Activated CD4-positive, alpha-beta T cell treated with anti-CD3 and anti-CD28 coated beads, Interleukin-10, Interleukin-2, amounts not matched to agents 100 ng/mL and 50 ng/mL, durations not matched to agents 16 hours and 8 hours (primary cell): ENCODE results near the gene INPP5A.

Source experiments
- DNase-seq: peaks from one replicate; pipeline ENCODE4 v3.0.0-alpha.2; 2020

INPP5A gene

DNA sequence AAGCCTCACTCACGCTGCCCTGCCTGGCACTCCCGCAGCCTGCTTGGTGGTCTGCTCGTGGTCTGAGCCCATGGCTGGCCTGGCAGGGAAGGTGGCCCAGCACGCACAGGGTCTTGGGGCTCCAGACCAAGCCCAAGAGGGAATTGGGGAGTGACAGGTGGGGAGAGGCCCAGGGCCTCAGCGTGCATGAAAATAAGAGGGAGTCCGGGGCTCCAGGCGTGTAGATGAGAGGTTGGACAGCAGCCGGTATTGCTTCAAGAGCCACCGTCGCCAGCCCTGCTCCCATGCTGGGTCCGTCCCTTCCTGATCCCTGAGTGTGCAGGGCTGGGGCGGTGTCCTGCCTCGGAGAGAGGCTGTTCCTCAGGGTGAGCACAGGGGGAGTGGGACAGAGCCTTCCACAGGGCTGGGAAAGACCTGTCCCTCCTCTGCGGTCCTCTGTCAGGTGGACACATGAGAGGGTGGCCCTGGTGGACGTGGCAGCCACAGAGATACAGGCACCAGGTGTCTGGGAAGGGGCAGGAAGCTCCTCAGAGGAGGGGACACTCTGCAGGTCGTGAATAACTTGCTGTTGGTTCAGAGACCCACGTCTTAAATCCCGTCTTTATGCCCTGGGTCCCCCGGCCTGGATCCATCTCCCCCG lies 113.1 kb downstream of the INPP5A start:
- no peak for DNase-seq

DNA sequence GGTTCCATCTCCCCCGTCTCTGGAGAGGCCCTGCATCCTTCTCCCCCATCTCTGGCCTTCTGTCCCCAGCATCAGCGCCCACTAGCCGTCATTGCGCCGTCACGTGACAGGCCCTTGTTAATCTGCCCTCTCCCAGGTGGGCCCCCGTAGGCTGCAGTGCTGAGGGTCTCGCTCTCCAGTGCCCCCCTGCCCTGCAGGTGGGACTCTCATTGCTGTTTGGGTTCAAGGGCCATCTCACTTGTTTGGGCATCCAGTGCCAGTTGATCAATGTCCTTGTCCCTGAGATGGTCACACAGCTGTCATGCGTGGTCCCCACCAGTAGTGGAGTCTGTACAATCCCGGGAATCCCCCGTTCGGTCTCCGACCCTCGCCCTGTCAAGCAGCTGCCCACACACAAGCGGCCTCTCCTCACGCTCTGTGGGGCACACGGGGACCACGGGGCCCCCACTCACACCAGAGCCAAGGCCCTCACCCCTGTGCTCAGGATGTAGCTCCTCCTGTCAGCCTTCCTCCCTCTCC lies 114.0 kb downstream of the INPP5A start:
- DNase-seq, result no peak

DNA sequence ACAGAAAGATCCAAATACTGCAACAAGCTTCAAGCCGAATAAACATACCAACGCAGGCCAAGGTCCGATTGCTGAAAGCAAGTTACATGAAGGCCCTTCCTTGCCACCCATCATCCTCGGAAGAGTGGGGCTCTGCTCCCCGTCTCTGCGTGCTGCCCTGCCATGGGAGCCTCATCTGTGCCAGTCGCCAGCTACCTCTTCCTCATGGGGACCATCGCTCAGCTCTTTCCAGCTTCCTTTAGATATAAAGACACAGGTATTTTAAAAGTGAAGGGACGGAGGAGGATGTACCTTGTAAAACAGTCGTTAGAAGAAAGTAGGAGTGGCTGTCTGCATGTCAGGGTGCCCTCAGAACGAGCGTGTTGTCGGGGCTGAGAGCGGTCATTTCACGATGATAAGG lies 114.9 kb downstream of the INPP5A start:
- DNase-seq, result no peak

DNA sequence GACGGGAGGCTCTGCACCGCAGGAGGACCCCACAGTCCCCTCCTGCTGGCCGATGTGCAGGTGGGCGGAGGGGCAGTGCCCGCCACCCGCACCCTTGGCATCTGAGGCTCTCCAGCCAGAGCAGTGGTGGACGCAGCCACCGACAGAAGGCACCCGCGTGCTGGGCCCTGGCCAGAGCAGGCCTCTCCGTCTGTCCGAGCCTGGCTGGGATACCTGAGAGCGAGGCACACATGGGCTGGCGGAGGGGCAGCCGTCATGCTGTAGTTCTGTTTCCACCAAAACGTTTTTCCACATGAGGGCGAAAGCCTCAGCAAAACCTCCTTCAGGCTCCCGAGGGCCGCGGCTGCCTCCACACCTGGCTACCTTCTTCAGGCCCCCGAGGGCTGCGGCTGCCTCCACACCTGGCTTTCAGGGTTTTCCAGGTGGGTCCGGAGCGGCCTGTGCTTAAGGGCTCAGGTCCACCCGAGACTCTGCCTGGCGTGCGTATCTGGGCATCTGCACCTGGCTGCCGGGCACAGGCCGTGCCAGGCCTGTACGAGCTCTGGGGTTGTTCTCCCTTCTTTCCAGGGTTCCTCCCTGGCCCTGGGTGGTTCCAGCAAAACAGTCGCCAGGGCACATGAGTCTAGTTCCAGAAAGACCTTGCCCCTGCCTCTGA lies 115.5 kb downstream of the INPP5A start:
- no peak for DNase-seq

DNA sequence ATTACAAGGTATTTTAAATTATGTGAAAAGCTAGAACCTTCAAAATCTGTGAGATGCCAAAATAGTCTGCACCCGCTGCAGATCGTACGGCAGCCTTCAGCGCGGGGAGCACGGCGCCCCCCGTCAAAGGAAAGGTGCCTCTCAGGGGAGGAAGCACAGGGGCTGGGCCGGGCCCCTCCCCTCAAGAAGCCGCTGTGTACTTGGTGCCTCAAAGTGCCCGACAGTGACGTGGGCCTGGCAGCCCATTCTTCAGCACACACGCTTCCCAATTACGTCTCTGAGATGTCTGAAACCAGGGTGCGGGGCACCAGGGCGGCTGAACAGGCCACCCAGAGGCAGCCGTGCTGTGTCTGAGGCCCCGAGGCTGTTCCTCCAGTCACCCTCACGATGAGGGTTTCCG lies 116.1 kb downstream of the INPP5A start:
- no peak for DNase-seq

DNA sequence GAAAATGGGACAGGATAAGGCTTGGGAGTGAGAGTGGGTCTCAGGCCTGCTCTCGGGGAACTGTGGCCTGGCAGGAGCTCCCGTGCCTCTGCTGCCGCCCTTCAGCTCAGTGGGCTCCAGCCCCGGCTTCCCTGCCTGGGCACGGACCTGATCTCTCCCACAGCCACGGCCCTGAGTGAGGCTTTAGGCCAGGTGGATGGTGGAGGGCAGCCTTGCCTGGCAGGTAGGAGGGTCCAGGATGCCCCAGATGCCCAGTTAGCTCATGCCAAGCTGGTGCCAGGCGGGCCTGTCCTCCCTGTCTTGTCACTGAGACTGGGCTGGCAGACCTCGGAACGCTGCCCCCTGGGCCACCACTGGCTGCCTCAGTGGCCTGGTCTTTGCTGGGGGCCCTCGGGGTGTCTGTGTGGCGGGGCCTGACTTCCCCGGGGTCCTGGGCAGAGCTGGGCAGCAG lies 116.6 kb downstream of the INPP5A start:
- DNase-seq, result no peak

DNA sequence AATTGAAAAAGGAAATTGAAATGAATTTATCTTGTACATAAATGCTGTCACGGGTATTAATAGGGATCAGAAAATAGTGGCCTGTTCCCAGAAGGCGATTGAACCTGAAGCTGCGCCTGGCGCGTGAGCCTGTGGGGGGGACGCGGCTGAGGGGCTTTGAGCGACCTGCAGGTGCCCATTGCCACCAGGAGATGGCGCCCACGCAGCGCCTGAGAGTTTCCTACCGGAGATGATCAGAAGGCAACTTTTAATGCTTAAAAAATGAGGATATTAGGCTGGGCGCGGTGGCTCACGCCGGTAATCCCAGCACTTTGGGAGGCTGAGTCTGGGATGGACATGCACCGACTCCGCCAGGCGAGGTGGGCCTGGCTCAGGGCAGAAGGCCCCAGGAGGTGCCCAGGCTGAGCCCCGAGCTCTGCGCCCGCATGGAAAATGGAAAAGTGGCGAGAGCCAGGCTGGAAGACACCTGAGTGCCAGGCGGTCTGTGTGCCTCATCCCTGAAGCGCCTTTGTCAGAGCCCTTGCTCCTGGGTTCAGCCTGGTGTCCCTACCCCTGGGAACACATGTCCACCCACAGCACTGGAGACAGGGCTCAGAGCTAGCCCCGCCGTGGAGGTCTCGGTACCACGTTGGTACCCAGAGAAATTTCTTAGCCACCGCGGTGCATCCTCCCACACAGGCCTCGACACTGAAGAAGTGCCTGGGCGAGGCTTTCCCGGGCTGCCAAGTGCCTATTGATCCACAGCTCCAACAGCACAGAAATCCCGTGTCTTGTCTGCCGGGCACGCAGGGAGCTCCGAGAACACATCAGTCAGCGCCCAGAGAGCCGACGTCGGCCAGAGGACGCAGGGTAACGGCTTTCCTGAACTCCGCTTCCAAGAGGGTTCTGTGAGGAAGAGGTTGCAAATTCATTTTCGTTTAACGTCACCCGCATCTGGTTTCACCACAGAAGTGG lies 117.4 kb downstream of the INPP5A start:
- peak; percentile 54 for DNase-seq

DNA sequence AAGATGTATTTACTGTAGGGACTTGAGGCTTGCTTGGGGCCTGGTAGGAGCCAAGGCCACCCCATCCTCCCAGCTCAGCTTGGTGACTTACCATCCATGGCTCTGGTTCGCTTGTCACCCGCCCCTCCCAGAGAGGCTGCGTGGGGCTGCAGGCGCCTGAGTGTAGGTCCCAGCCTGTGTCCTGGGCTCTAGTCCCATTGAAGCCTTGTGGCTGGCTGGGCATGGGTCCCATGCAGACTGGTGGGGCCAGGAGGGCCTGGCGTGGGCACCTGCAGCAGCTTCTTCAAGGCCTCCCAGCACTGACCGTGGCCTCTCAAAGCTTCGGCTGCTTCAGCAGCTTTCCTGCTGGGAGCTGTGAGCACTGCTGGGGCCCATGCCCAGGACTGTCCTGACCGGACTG lies 118.1 kb downstream of the INPP5A start:
- DNase-seq, result no peak

DNA sequence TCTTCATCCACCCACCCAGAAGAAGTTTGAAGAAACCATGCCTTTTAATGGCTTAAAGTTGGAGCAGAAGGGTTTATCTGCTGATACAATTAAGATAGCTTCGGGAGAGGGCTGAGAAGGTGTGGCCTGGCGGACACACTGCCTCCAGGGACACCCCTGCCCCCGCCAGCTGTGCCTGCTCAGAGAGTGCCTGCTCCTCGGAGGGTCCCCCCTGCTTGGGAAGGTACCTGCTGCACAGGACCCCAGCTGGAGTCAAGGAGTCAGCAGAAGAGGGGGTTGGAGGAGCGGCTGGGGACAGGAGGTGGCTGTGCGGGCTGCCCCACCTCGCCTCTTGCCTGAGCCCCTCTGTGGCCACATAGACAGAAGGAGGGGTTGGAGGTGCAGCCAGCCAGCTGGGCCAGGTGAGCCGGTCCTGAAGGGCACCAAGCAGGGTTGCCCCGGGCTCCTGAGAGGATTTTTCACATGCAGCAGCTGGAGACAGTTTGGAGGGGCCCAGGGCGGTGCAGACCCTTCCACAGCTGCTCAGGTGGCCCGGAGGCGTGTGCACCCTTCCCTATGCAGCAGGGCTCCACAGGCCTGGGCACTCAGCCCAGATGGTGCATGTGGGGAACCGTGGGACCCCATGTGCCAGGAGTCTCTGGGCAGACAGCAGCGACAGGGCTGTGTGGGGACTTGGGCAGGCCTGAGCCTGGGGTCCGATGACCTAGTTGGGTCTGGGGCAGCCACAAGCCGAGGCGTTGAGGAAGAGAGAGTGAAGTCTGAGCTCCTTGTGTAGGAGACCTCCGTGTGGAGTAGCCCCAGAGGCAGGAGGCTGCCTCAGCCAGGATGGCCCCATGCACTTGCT lies 118.9 kb downstream of the INPP5A start:
- DNase-seq, result no peak

DNA sequence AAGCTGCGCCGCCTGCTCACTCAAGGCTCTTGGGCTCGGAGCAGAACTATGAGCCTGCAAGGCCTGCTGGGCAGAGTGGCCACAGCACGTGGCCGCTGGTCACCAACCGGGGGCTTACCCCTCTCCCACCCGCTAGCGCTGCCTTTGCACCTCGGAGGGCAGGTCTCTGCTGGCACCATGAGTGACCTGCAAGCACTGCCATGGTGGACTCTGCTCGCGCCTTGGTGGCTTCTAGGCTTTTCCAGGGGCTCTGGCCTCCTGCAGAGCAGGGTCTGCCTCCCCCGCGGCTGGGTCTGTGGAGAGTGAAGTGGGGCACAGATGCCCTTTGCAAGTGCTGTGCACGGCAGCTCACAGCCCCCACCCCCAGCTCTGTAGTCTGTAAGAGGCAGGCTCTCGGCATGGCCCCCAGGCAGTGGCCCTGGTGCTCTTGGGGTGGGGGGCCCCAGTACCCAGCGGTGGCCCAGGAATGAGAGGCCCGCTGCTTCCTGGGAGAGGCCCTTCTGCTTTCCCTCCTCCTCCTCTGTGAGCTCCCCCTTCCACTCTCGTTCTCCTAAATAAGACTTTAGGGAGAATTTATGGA lies 119.6 kb downstream of the INPP5A start:
- no peak for DNase-seq

DNA sequence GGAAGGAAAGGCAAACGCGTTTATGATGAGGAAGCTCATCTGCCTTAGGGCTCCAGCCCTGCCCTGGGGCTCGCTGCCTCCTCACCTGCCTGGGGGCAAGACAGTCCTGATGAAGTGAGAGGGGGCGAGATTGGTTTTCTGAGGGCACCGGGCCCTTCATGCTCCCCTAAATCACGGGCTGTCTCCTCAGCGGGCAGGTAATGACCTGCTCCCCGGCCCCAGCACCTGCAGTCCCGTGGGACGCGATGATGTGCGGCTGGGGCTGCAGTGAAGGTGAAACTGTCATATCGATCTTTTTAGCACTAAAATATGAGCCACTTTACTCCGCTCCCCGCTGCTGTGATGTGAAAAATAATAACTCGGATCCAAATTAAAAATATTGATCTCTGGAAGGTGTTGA lies 120.2 kb downstream of the INPP5A start:
- DNase-seq, result no peak

DNA sequence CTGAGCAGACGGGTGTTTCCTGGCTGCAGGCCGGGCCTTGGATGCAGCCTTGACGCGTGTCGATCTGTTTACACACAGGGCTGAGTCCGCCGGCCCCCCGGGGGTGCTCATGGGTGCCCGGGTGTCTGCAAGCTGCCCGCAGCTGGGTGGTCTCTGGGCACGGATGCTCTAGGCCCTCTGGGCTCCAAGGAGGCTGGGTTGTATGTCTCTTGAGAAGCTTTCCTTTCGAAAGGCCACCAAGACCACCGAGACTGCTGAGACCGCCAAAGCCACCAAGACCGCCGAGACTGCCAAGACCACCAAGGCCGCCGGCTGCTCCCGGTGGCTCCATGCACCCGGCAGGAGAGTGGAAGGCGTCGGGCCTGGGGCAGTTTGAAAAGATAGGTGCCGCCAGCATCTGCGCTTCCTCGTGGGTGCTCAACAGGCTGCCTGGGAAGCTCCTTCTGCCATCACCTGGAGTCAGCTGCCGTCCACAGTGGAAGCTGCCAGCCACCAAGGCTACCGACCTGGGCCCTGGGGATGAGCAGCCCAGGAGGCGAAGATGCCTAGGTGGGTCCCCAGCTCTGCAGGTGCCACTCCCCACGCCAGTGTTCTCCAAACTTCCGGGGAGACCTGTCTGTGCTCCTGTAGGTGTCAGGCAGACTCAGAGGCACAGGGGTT lies 121.1 kb downstream of the INPP5A start:
- DNase-seq, result no peak

DNA sequence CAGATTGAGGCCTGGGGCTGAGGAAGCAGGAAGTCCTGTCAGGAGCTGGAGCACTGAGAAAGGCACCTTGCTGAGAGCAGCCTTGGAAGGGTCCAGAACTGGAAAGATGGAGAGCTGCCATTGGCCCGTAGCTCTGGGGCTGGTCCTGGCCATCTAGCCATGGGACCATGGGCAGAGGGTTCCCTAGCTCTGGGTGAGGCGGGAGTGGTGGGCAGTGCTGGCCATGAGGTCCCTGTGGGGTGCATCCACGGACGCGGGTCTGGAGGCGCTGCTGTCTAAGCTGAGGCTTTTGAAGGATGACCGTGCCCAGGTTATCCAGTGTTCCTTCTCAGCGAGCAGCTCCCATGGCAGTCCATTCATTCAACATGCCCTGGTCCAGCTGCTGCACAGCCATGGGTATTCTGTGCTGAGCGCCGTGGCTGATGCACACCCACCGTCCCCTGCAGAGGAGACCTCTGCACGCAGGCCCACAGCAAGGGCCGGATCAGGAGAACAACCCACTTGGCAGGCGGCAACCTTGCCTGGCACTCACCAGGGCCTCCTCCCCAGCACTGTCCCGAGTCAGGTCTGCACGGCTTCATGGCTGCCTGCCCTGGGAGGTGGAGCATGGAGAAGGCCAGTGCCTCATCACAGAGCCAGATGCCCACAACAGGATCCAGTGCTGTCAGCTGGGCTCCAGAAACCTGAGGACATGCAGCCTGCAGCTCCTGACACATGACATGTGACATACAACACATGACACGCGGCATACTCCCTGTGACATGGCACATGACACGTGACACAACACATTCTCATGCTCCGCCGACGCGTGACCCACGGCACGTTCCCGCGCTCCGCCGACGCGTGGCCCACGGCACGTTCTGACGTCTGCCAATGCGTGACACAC lies 121.9 kb downstream of the INPP5A start:
- DNase-seq, result no peak

DNA sequence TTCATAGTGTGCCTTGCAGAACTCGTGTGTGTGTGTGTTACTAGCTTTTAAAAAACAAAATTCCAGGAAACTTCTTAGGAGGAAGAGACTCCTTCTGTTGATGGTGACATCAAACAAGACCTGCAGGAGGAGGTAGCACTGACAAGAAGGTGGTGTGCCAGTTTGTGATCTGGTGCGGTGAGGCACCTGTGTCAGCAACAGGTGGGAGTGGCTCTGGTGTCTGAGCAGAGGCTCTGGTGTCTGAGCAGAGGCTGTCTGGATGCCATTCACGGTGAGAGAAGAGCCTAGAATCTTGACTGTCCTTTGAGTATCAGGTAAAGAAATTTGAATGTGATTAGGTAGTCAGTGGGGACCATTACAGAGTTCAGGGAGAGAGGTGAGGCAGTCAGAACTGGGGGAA lies 122.8 kb downstream of the INPP5A start:
- no peak for DNase-seq

DNA sequence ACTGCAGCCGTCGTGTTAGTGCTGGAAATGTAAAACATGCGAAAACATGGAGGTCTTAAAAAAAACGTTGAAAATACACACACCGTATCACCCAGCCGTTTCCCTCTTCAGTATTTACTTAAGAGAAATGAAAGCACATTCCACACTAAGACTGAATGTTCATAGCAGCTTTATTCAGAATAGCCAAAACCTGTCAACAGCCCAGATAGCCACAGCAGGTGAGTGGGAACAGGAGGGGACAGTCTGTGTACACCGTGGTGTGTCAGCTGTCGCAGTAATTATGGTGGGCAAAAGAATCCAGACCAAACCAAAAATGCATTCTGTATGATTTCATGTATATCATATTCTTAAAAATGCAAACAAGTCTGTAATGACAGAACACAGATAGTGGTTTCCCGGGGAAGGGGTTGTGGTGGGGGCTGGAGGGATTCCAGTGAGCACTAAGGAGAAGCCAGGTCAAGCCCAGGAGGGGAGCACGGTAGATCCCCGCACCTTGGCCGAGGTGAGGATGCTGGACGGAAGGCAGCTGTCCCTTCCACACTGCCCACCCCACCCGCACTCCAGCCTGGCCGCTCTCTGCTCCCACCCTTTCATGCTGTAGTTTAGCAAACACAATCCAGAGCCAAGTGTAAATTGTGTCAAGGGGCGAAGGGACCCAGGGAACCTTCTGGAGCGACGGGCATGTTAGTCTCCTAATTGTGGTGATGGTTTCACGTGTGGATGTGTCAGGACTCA lies 124.8 kb downstream of the INPP5A start:
- DNase-seq, result no peak

DNA sequence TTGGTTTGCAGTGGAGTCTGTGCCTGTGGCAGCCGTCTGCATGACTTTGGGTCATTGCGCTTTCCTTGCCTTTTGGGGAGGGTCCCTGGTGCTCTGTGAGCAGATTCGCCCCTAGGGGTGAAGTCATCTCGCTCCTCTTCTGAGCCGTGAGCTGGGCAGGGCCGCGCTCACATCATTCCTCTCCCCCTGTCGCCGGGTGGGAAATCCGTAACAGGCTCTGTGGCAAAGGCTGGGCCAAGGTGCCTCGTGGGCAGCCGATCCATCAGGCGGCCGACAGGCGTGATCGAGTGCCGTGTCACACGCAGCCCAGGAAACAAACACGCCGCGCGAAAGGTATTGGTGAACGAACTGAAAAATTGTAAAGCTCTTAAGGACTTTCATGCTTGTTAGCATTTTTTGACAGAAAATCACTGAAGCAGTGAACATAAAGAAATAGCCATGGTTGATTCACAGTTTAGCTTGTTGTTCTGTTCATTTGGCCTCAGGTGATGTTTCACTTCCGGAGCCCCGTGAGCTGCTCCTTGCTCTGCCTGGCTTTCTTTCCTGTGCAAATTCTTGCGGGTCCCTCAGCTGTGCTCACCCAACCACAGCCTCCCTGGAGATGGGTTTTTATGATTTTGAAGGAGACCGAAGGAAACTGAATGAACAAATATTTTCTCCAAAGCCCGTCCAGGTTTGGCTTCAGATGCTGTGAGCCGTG lies 126.2 kb downstream of the INPP5A start:
- DNase-seq, result no peak

DNA sequence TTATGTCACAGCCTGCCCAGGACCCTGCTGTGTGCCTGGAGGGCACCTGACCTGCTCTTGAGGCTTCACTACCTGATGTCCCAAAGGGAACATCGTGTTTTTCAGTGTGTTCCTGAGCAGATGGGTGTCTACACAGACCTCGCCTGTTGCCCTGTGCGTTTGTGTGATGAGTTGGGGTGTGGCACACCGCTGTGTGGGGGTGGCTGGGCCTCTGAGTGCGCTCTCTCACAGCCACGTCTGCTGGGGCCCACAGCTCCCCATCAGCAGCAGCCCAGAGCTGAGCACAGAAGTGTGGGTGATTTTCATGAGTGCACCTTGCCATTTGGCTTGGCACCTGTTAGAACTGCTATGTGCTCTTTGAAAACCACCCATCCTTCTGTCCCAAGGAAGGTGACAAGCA lies 126.8 kb downstream of the INPP5A start:
- DNase-seq, result no peak

DNA sequence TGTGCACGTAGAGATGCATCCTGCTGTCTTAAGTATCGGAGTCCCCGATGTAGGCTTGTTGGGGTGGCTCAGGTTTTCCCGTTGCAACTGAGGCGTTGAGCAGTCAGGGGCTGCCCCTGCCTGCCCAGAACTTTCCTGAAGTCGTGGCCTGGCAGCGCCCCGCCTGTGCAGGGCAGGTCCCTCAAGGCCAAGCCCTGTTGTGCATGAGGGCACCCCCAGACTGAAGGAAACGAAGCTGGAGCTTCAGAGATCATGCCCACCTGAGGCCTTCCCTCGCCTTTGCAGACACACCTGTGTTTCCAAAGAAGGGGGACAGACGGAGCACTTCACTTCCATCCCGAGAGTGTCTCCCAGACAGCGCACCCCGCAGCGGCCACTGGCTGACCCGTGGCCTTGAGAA lies 127.3 kb downstream of the INPP5A start:
- DNase-seq, result no peak
